GM23248 (cell line): Measurements from ENCODE around the gene PTPRB. TPM values are rescaled to one million over a fixed set of nuclear protein-coding genes. Genes with fewer than 3 reads are reported as not detected.

ENCODE experiments used
- DNase-seq: peaks from one replicate; pipeline ENCODE4 v3.0.0-alpha.2; 2015
- H2AFZ ChIP-seq: fragments of 200-600 bp; sonication (generic); 2 replicates; pipeline ENCODE4 v1.6.1; 2016; ENCODE audit warnings: antibody characterized with exemption
- H3F3A ChIP-seq: fragments of 200-600 bp; sonication (generic); 2 replicates; pipeline ENCODE4 v1.6.1; 2016; ENCODE audit warnings: mild to moderate bottlenecking, antibody characterized with exemption, mixed run types; ENCODE audit not compliant: insufficient read depth
- H3K27ac ChIP-seq: fragments of 200-600 bp; sonication (generic); 2 replicates; pipeline ENCODE4 v1.5.1; 2016; ENCODE audit warnings: mild to moderate bottlenecking
- H3K27me3 ChIP-seq: fragments of 200-600 bp; sonication (generic); replicated peaks from 2 replicates; pipeline ENCODE4 v1.6.1; 2016; ENCODE audit warnings: mild to moderate bottlenecking; ENCODE audit not compliant: insufficient read depth
- H3K36me3 ChIP-seq: fragments of 200-600 bp; sonication (generic); 2 replicates; pipeline ENCODE4 v1.6.1; 2016; ENCODE audit warnings: low read depth, mild to moderate bottlenecking
- H3K4me1 ChIP-seq: fragments of 200-600 bp; sonication (generic); 2 replicates; pipeline ENCODE4 v1.6.1; 2016; ENCODE audit warnings: mild to moderate bottlenecking; ENCODE audit not compliant: insufficient read depth
- H3K4me2 ChIP-seq: fragments of 200-600 bp; sonication (generic); one replicate; pipeline ENCODE4 v1.6.1; 2016; ENCODE audit warnings: mild to moderate bottlenecking; ENCODE audit not compliant: unreplicated experiment
- H3K4me3 ChIP-seq: fragments of 200-600 bp; sonication (generic); 2 replicates; pipeline ENCODE4 v1.5.1; 2016; ENCODE audit warnings: mild to moderate bottlenecking
- H3K79me2 ChIP-seq: fragments of 200-600 bp; sonication (generic); 2 replicates; pipeline ENCODE4 v1.6.1; 2016; ENCODE audit warnings: mild to moderate bottlenecking; ENCODE audit not compliant: insufficient read depth
- H3K9ac ChIP-seq: fragments of 200-600 bp; sonication (generic); 2 replicates; pipeline ENCODE4 v1.6.1; 2016; ENCODE audit warnings: mild to moderate bottlenecking
- H3K9me2 ChIP-seq: fragments of 200-600 bp; sonication (generic); 2 replicates; pipeline ENCODE4 v1.6.1; 2016; ENCODE audit warnings: mixed run types, mild to moderate bottlenecking, moderate library complexity; ENCODE audit not compliant: insufficient read depth
- H3K9me3 ChIP-seq: fragments of 200-600 bp; sonication (generic); one replicate; pipeline ENCODE4 v1.6.1; 2017; ENCODE audit warnings: low read depth
- H4K20me1 ChIP-seq: fragments of 200-600 bp; sonication (generic); 2 replicates; pipeline ENCODE4 v1.6.0; 2016; ENCODE audit not compliant: insufficient read depth
- EZH2 ChIP-seq: fragments of 200-600 bp; sonication (generic); IDR thresholded peaks from 2 replicates; pipeline ENCODE4 v1.6.1; 2018; ENCODE audit warnings: antibody characterized with exemption, mild to moderate bottlenecking; ENCODE audit not compliant: insufficient read depth, poor library complexity, severe bottlenecking
- EZH2phosphoT487 ChIP-seq: fragments of 200-600 bp; sonication (generic); IDR thresholded peaks from 2 replicates; pipeline ENCODE4 v1.6.1; 2018; ENCODE audit warnings: antibody characterized with exemption, moderate library complexity, mild to moderate bottlenecking, low read depth; ENCODE audit not compliant: insufficient read depth
- WGBS, 2 experiments: methylation state at CpG; one replicate each; pipeline ENCODE4 v1.1.6; 2015 to 2017; ENCODE audit warnings: low lambda C conversion rate in 2 of 2, low coverage in 1 of 2; ENCODE audit errors: missing lambda C conversion rate in 2 of 2; 5-methylcytosine and 5-hydroxymethylcytosine counted together
- in situ Hi-C: fragments of 300-500 bp; cut with MboI; formaldehyde crosslinking; loops from 2 replicates; pipeline ENCODE4 v1.15.0; 2020
- polyA plus RNA-seq: library from polyadenylated mRNA; unstranded; fragments of >200 nt; fragmentation: Nextera tagmentation; extraction: Ambion mirVana; gene quantifications from 2 replicates; pipeline ENCODE4 v1.2.1, GENCODE V29; 2016
- total RNA-seq: library from RNA; depleted of rRNA; stranded (reverse); fragments of >200 nt; shearing (Covaris generic); gene quantifications from 2 replicates; pipeline ENCODE4 v1.2.3, GENCODE V29; 2014

PTPRB gene
- total and polyA plus RNA-seq, 2 experiments from 2014 or later = 3.8 to 4.4 TPM

GRCh38 chr12:70590549-70591226 is 46.5 kb downstream of the PTPRB start:
- no peak overlapping the region for H3K9ac ChIP-seq
- TF ChIP-seq EZH2 (no peak), EZH2phosphoT487 (no peak)
- H3K4me2 ChIP-seq = no peak overlapping the region
- in situ Hi-C loops = no loop called here
- no peak overlapping the region for H3K4me3 ChIP-seq
- DNase-seq = no peak
- H3K9me2 ChIP-seq = no peaks in the 10 kb centered on the region
- no peaks in the 10 kb centered on the region for H4K20me1 ChIP-seq
- H3K36me3 ChIP-seq = no peaks in the 10 kb centered on the region
- no peaks in the 10 kb centered on the region for H3K4me1 ChIP-seq
- no peaks in the 10 kb centered on the region for H3F3A ChIP-seq
- H3K79me2 ChIP-seq = no peaks in the 10 kb centered on the region
- peak overlapping the region; percentile 1; the same call in 1 of the 2 replicates for H2AFZ ChIP-seq
- H3K9me3 ChIP-seq = no peaks in the 10 kb centered on the region
- WGBS, 2 experiments = 83 to 89% methylated on average over 4 of the region's 4 CpGs
- no peak overlapping the region for H3K27ac ChIP-seq
- H3K27me3 ChIP-seq = no peaks in the 10 kb centered on the region

GRCh38 chr12:70590051-70590450 is 47.2 kb downstream of the PTPRB start:
- Histone ChIP-seq H3K36me3 (no peaks in the 10 kb centered on the region), H3K79me2 (no peaks in the 10 kb centered on the region), H3K4me2 (no peak overlapping the region), H3K9me2 (no peaks in the 10 kb centered on the region), H3K27me3 (no peaks in the 10 kb centered on the region), H3K9me3 (no peaks in the 10 kb centered on the region), H3K4me1 (no peaks in the 10 kb centered on the region), H2AFZ (peak overlapping the region; percentile 1; the same call in 1 of the 2 replicates), H3K9ac (no peak overlapping the region), H3F3A (no peaks in the 10 kb centered on the region), H3K4me3 (no peak overlapping the region), H3K27ac (no peak overlapping the region), H4K20me1 (no peaks in the 10 kb centered on the region)
- 33 to 34% methylated on average over 6 of the region's 6 CpGs for WGBS, 2 experiments
- no peak for TF ChIP-seq EZH2
- TF ChIP-seq EZH2phosphoT487 = no peak
- in situ Hi-C loops = no loop called here
- peak; percentile 90 for DNase-seq

DNA sequence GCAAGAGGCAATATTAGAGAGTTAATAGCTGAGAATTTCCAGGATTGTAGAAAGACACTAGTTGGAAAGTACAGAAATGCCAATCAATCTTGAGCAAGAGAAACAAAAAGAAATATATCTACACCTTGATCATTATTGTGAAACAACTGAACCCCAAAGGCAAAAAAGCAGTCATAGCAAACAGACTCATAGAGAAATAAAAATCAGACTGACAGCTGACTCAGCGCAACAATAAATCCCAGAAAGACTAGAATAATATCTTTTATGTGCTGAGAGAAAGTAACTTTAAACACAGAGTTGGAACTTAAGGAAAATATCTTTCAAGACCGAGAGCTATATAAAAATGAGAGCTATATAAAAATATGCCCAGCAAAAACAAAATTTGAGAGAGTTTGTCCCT is 52.9 kb downstream of the PTPRB start:
- Histone ChIP-seq H3K9me3 (no peaks in the 10 kb centered on the region), H3K4me1 (no peaks in the 10 kb centered on the region), H3K4me3 (no peak overlapping the region), H3K36me3 (peaks cover 17% of the 10 kb centered on the region), H3K79me2 (no peaks in the 10 kb centered on the region), H4K20me1 (no peaks in the 10 kb centered on the region), H3K27ac (no peak overlapping the region), H3K9me2 (no peaks in the 10 kb centered on the region), H3K4me2 (no peak overlapping the region), H3K27me3 (no peaks in the 10 kb centered on the region), H3K9ac (no peak overlapping the region), H2AFZ (no peak overlapping the region), H3F3A (no peaks in the 10 kb centered on the region)
- DNase-seq = no peak
- in situ Hi-C loops = no loop called here
- WGBS, 2 experiments = 77 to 83% methylated on average over 2 of the region's 2 CpGs
- TF ChIP-seq EZH2 = no peak

- in situ Hi-C loops = no loop called here
- no peaks in the 10 kb centered on the region for H3K27me3 ChIP-seq
- H3F3A ChIP-seq = peaks cover under 1% of the 10 kb centered on the region; the same call in 1 of the 2 replicates
- no peak overlapping the region for H3K27ac ChIP-seq
- H3K9me3 ChIP-seq = no peaks in the 10 kb centered on the region
- no peaks in the 10 kb centered on the region for H3K9me2 ChIP-seq
- no peak overlapping the region for H3K4me3 ChIP-seq
- H3K4me1 ChIP-seq = no peaks in the 10 kb centered on the region
- no peak overlapping the region for H3K9ac ChIP-seq
- no peak overlapping the region for H2AFZ ChIP-seq
- H3K4me2 ChIP-seq = no peak overlapping the region
- H3K36me3 ChIP-seq = peaks cover 17% of the 10 kb centered on the region
- no peak for DNase-seq
- TF ChIP-seq EZH2 (no peak), EZH2phosphoT487 (no peak)
- WGBS, 2 experiments = 56 to 68% methylated on average over 2 of the region's 2 CpGs
- no peaks in the 10 kb centered on the region for H3K79me2 ChIP-seq
- H4K20me1 ChIP-seq = no peaks in the 10 kb centered on the region
These were observed 54.0 kb downstream of the PTPRB start for GRCh38 chr12:70583251-70583650.

DNA sequence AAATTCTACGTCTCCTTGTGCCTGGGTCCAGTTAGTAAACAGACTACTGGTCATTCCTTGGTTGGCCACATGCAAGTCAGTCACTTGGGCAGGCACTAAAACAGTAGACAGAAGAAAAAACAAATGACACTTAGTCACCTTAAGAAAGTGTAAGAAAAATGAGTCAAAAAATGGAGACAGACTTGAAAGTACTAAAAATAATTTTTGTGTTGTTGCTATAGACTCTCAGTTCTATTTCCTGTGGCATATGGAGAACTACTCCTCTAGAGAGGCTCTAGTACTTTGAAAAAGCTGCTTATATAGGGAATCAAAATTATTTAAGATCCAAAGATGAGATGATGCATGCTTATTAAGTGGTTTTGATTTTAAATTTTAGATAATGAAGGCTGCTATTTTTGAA is 56.0 kb downstream of the PTPRB start:
- no peak overlapping the region for H3K4me2 ChIP-seq
- no peak overlapping the region for H3K27ac ChIP-seq
- H3K27me3 ChIP-seq = no peaks in the 10 kb centered on the region
- peak; percentile 14 for DNase-seq
- no peak overlapping the region for H2AFZ ChIP-seq
- no peaks in the 10 kb centered on the region for H4K20me1 ChIP-seq
- TF ChIP-seq EZH2 (no peak), EZH2phosphoT487 (no peak)
- no peak overlapping the region for H3K9ac ChIP-seq
- peaks cover 12% of the 10 kb centered on the region; the same call in 1 of the 2 replicates for H3F3A ChIP-seq
- in situ Hi-C loops = no loop called here
- H3K4me3 ChIP-seq = no peak overlapping the region
- 64 to 71% methylated on average over 1 of the region's 1 CpG for WGBS, 2 experiments
- H3K36me3 ChIP-seq = peaks cover 17% of the 10 kb centered on the region
- no peaks in the 10 kb centered on the region for H3K9me3 ChIP-seq
- H3K9me2 ChIP-seq = no peaks in the 10 kb centered on the region
- peaks cover 4% of the 10 kb centered on the region; the same call in 1 of the 2 replicates for H3K4me1 ChIP-seq
- H3K79me2 ChIP-seq = no peaks in the 10 kb centered on the region
